Kidney epithelial cell (primary cell): ENCODE data around the gene PGBD4. TPM values are rescaled to one million over a fixed set of nuclear protein-coding genes. Genes with fewer than 3 reads are reported as not detected.

Source experiments
- DNase-seq: peaks from one replicate; pipeline ENCODE4 v3.0.0-alpha.2; 2010; ENCODE audit warnings: low read depth
- H3K27me3 ChIP-seq: 2 replicates; pipeline ENCODE4 v1.6.0; 2011; ENCODE audit warnings: low read length; ENCODE audit not compliant: control insufficient read depth, insufficient read depth
- H3K36me3 ChIP-seq: 2 replicates; pipeline ENCODE4 v1.5.1; 2011; ENCODE audit warnings: low read length; ENCODE audit not compliant: control insufficient read depth, insufficient read depth
- H3K4me3 ChIP-seq: 2 replicates; pipeline ENCODE4 v1.5.1; 2011; ENCODE audit warnings: low read depth, mild to moderate bottlenecking, control low read depth, low read length
- total RNA-seq: library from RNA; depleted of rRNA; stranded (reverse); fragments of >200 nt; gene quantifications from 2 replicates; pipeline ENCODE4 v1.2.3, GENCODE V29; 2015
- TF ChIP-seq, protein P1 (sequence below): IDR thresholded peaks from 2 replicates; pipeline ENCODE4 v1.5.1; 2011; ENCODE audit warnings: mild to moderate bottlenecking, moderate library complexity, low read length, control low read depth, inconsistent platforms; ENCODE audit not compliant: insufficient read depth, poor library complexity, severe bottlenecking

The PGBD4 gene
- total RNA-seq, 1 donor from 2014 or later, result 0.71 TPM

DNA sequence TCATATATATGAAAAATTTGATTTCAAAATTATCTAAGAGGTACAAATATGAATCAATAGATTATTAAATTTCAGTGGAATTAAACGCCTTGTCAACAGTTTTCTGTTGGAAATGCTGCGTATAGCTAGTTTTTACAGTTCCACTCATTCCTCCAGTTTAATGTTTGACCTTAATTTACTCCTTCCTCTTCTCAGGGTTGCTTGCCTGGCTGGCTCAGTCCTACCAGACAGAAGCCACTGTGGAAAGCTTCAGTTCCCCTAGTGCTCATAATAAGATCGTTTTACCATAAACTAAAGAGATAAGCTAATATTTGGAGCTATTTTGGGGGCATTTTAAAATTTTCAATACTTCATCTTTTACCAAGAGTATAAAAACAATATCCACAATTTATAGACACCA, 23.0 kb upstream of the PGBD4 start:
- TF ChIP-seq, protein P1, sequence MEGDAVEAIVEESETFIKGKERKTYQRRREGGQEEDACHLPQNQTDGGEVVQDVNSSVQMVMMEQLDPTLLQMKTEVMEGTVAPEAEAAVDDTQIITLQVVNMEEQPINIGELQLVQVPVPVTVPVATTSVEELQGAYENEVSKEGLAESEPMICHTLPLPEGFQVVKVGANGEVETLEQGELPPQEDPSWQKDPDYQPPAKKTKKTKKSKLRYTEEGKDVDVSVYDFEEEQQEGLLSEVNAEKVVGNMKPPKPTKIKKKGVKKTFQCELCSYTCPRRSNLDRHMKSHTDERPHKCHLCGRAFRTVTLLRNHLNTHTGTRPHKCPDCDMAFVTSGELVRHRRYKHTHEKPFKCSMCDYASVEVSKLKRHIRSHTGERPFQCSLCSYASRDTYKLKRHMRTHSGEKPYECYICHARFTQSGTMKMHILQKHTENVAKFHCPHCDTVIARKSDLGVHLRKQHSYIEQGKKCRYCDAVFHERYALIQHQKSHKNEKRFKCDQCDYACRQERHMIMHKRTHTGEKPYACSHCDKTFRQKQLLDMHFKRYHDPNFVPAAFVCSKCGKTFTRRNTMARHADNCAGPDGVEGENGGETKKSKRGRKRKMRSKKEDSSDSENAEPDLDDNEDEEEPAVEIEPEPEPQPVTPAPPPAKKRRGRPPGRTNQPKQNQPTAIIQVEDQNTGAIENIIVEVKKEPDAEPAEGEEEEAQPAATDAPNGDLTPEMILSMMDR, result no peak
- no peaks in the 10 kb centered on the region for H3K27me3 ChIP-seq
- H3K4me3 ChIP-seq, result no peak overlapping the region
- DNase-seq, result no peak
- no peaks in the 10 kb centered on the region for H3K36me3 ChIP-seq

DNA sequence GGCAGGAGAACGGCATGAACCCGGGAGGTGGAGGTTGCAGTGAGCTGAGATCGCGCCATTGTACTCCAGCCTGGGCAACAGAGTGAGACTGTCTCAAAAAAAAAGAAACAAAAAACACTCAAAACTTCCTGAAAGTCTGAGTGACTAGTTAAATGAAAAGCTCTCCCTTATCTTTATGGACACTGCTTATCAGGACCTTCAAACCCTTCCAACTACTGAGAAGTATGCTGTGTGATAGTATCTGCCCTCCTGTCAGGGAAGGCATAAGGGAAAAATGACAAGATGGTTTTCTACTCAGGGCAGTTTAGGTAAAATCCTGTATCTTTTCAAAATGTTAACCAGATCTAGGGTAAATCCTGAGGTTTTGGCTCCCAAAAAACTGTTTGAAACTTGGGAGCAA, 22.0 kb upstream of the PGBD4 start:
- Histone ChIP-seq H3K4me3 (no peak overlapping the region), H3K27me3 (no peaks in the 10 kb centered on the region), H3K36me3 (no peaks in the 10 kb centered on the region)
- TF ChIP-seq, protein P1, result no peak
- DNase-seq, result no peak

DNA sequence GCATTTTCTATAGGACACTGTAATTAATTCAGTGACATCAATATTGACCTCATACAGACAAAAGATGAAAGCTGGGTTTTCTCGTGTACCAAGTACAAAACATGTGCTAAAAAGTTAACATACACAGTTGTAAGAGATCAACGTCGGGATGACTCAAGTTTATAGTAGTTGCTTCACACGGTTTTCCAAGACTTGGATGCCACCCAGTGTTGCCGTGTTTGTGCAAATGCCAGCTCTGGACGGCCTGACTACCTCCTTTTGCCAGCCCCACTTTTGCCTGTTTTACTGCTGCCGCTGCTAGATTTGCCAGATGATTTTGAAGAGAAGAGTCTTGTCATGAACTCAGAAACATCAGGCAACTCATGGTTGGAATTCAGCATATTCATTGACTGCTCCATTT, 17.8 kb upstream of the PGBD4 start:
- Histone ChIP-seq H3K36me3 (no peaks in the 10 kb centered on the region), H3K4me3 (no peak overlapping the region), H3K27me3 (no peaks in the 10 kb centered on the region)
- DNase-seq, result no peak
- TF ChIP-seq, protein P1, result no peak

DNA sequence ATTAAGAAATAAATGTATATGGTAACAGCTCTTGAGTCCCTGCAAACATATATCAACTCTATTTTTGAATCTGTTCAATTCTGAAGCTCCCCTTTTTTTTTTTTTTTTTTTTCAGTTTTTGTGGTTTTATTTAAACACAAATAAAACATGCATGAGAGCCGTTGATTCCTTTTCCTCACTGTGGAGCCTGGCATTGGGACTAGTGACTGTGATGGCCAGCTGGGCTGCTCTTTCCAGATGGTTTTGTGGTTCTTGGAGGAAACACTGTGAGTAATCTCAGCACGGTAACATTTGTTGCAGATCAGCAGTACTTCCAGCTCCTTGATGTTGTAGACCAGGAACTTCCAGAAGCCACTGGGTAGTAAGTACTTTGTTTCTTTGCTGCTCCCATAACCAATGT, 16.1 kb upstream of the PGBD4 start:
- Histone ChIP-seq H3K36me3 (no peaks in the 10 kb centered on the region), H3K27me3 (no peaks in the 10 kb centered on the region), H3K4me3 (no peak overlapping the region)
- TF ChIP-seq, protein P1, result no peak
- DNase-seq, result no peak

DNA sequence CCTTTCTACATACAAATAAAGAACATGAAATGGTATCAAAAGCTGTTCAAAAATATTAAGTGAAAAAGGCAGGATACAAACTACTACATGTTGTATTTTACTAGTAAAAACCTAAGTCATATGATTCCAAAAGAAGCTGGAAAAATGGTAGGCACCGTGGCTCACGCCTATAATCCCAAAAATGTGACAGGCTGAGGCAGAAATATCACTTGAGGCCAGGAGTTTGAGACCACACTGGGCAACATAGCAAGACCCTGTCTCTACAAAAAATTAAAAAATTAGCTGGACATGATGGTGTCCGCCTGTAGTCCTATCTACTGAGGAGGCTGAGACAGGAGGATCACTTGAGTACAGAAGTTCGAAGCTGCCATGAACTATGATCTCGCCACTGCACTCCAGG, 2.0 kb upstream of the PGBD4 start:
- no peak for DNase-seq
- no peak overlapping the region for H3K4me3 ChIP-seq
- TF ChIP-seq, protein P1, result no peak

DNA sequence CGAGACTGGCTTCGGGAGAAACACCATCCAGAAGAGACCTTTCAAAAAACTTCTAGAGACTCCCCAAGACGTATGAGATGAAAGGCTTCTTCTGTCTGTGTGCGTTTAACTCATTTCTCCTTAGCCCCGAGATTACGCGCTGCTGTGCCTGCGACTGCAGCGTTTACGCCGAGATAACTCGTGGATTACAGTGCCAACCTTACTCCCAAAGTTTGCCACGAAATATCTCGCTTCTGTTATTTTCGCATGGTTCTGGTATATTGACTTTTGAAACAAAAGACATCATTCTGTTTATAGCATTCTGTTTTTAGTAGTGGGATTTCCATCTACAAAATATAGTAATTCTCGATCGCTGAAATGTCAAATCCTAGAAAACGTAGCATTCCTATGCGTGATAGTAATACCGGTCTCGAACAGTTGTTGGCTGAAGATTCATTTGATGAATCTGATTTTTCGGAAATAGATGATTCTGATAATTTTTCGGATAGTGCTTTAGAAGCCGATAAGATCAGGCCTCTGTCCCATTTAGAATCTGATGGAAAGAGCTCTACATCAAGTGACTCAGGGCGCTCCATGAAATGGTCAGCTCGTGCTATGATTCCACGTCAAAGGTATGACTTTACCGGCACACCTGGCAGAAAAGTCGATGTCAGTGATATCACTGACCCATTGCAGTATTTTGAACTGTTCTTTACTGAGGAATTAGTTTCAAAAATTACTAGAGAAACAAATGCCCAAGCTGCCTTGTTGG, 467 bp downstream of the PGBD4 start:
- TF ChIP-seq, protein P1, result no peak
- peak overlapping the region; percentile 67 for H3K4me3 ChIP-seq
- no peaks in the 10 kb centered on the region for H3K36me3 ChIP-seq
- no peak for DNase-seq
- no peaks in the 10 kb centered on the region for H3K27me3 ChIP-seq

More for the DNA sequence above, 2.0 kb upstream of the PGBD4 start:
- no peaks in the 10 kb centered on the region for H3K27me3 ChIP-seq
- H3K36me3 ChIP-seq, result no peaks in the 10 kb centered on the region
